Myocyte (in vitro differentiated cells): Measurements from ENCODE around the gene SPAG8. TPM values are rescaled to one million over a fixed set of nuclear protein-coding genes. Genes with fewer than 3 reads are reported as not detected.

Experiments
- DNase-seq: peaks from one replicate; pipeline ENCODE4 v3.0.0-alpha.2; 2012; ENCODE audit warnings: low read depth
- polyA plus RNA-seq: library from polyadenylated mRNA; unstranded; fragments of >200 nt; gene quantifications from one replicate; pipeline ENCODE4 v1.2.1, GENCODE V29; 2012; ENCODE audit warnings: missing spikeins
- total RNA-seq: library from RNA; depleted of rRNA; stranded (reverse); fragments of >200 nt; gene quantifications from 2 replicates; pipeline ENCODE4 v1.2.3, GENCODE V29; 2014

Gene SPAG8, protein sequence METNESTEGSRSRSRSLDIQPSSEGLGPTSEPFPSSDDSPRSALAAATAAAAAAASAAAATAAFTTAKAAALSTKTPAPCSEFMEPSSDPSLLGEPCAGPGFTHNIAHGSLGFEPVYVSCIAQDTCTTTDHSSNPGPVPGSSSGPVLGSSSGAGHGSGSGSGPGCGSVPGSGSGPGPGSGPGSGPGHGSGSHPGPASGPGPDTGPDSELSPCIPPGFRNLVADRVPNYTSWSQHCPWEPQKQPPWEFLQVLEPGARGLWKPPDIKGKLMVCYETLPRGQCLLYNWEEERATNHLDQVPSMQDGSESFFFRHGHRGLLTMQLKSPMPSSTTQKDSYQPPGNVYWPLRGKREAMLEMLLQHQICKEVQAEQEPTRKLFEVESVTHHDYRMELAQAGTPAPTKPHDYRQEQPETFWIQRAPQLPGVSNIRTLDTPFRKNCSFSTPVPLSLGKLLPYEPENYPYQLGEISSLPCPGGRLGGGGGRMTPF
- total RNA-seq = 3.4 TPM in 2 replicates
- 3.6 TPM for polyA plus RNA-seq

DNA sequence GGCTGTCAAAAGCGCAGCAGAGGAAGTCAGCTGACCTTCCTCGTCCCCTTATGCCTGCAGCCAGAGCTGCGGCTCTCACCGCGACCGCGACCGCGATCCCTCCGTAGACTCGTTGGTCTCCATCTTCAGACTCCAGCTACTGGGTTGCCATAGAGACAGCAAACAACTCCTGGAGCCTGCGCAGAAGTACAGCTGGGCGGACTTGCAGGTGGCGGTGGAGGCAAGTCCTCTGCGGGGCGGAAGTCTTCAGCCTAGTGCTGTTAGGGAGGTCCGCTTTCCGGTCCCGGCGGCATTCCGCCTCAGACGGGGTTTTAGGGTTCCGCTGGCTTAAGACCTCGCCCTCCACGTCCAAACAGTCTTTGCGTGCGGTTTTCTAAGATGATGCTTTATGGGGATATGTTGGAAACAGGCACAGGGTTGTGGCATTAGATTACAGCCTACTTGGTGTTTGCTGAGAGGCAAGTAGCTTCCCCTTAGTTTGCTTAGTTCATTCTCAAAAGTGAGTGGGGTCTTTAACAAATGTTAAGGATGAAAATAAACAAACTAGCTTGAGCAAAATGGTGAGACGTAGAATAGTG, at the start of gene SPAG8:
Gene SPAG8, minus strand, starts transcription at position 238 of the 578 bp plus-strand sequence. Its CDS starts 115 bp downstream, at position 123.
- peak; percentile 98 for DNase-seq

DNA sequence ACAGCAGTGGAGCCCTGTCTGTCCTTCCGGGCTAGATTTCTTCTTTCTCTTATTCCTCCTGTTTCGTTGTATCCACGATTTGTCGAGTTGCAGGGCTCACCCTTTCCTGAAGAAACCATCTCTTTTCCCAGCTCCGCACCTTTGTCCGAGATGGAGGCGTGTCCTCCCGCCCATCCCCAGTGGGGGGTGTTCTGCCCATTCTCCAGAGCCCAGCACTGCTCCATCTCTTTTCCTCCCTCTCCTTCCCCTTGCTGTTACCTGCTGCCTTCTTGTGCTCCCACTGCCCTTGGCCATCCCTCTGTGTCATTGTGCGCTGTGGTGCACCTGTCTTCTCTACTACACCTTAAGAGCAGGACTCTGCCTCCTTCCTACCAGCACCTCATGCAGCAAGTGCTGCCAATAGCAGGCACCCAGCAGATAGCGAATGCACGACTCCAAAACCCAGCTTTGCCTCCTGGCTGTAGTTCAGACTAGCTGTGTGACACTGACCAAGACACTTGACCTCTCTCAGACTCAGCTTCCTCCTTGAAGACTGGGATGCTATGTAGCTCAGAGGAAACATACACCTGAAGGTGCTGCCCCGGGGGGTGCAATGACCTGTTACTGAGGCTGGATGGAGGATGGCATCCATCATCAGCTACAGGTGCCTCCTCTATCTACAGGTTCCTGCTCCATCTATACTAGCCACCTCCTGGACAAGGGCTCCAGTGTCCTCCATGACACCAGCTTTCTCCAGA, 49.3 kb upstream of the SPAG8 start:
- DNase-seq = no peak

DNA sequence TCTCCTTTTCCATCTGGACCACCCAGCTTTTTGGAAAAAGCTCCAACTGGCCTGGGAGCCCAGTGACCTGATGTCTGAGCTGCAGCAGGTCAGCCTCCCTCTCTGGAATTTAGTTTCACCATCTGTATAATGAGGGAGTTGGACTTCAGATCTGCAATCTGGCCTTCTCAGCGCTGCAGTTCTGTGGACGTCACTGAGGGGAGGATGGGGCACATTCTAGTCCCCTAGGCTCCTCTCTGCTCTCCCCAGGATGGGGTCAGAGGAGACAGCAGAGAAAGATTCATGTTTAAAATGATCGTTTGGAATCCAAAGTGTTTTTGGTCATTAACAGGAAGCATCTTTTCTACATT, 47.9 kb upstream of the SPAG8 start:
- DNase-seq = no peak

DNA sequence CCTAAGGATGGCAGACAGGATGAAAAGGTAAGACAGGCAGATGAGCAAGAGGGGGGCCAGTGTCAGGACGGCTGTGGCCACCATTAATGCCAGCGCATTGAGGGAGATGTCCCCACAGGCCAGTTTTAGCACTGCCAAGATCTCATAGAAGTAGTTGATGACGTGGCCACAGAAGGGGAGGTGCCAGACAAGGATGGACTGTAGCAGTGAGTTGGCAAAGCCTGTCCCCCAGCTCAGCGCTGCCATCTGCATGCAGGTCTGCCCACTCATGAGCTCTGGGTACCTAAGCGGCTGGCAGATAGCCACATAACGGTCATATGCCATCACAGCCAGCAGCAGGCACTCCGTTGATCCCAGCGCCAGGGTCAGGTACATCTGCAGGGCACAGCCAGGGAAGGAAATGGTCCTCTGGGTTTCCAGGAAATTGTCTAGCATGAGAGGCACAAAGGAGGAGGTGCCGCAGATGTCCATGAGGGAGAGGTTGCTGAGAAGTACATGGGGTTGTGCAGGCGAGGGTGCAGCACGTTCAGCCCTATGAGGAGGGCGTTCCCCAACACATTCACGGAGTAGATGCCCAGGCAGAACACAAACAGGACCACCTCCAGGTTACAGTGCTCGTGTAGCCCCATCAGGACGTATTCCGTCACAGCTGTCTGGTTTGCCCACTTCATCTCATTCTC, 47.4 kb upstream of the SPAG8 start:
- peak; percentile 48 for DNase-seq

DNA sequence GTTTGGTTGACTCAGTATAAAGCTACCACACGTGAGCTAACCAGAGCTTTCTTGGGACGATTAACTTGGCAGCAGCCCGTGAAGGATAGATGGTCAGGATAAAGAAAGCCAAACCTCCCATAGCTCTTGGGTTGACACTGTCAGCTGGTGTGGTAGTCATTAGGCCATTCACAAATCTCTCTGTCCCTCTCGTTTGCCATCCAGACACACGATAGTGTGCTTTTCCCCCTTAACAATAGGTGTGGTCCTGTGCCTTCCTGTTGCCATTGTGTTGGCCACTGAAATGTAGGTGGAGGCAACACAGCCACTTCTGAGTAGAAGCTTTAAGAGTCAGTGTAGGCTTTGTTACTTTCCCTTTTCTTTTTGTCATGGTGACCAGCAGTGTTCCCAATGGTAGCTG, 46.4 kb upstream of the SPAG8 start:
- DNase-seq = no peak

DNA sequence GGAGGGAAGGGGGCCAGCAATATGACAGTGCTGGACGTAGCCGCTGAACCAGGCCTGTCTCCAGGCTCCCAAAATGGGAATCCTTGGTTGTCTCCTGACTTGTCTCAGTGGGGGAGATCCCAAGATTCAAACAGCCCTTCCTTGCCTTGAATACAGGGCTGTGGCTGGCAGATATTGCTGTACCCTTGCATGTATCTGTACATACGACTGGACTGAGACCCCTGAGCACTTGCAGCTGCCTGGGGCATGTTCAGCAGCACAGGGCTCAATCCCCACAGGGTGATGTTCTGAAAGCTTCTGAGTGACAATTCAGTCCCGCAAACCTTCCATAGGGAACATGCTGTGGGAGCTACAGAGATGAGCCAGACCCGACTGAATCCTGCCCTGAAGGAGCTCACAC, 44.8 kb upstream of the SPAG8 start:
- no peak for DNase-seq

DNA sequence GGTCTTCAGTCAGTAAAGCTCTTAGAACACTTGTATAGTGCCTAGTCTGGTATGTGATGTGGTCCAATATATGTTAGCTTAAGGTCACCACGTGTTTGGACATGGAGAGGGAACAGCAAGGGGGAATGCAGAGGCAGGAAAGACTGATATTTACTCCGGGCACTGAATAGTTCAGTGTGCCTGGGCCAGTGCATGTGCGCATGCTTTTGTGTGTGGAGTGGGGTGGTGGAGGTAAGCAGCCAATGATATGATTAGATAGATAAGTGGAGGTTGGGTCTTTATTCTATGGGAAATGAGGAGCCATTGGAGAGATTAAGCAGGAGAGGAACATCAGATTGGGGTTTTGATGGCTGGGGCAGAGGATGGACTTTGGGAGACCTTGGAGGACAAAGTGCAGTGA, 44.1 kb upstream of the SPAG8 start:
- no peak for DNase-seq

DNA sequence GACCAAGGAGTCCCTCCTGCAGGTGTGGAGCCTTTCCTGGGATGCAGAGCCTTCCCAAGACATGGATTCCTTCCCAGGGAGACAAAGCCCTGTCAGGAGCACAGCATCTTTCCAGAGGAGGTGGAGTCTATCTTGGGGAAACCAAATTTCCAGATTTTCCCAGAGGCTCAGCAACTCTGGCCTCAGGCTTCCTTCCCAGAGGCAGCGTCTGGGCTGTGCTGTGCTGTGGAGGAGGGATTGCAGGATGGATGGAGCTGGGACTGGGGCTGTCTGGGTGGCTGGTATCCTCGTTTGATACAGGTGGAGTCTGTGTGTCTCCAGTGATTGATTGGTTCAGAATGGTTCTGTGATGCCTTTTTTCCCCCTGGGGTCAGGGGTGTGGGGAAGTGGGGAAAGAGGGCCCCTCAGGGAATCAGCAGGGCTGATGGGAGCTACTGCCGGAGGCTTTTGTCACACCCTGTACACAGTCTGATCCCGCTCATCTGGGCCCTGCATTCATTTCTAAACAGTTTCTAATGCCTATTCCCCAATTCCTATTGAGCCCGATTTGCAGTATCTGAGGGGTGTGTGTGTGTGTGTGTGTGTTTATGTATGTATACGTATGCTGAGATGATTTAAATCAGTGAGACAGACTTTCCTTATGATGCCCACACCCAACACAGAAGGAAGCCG, 42.2 kb upstream of the SPAG8 start:
- no peak for DNase-seq

DNA sequence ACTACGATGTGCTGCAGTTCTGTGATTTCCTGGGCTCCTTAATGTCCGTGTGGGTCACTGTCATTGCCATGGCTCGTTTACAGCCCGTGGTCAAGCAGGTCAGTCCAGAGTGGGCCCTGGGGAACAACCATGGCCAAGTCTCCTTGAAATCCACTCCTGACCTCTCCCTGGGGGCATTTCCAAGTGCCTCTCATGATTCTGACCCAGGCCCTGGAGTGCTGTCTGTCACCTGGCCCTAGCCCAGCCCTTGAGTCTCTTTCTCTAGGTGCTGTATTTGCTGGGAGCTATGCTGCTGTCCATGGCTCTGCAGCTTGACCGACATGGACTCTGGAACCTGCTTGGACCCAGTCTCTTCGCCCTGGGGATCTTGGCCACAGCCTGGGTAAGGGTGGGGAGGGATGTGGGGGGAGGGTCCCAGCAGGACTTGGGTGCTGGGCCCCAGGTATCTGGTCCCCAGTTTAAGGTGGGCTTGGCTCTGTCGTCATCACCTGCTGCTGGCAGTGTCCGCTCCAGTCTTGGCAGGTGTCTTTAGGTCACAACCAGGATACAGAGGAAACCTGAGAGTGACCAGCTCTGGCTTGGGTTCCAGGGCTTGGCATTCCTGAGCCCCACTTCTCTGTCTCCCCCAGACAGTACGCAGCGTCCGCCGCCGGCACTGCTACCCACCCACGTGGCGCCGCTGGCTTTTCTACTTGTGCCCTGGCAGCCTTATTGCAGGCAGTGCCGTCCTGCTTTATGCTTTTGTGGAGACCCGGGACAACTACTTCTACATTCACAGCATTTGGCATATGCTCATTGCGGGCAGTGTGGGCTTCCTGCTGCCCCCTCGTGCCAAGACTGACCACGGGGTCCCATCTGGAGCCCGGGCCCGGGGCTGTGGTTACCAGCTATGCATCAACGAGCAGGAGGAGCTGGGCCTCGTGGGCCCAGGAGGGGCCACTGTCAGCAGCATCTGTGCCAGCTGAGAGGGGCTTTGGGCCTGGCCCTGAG, 41.1 kb upstream of the SPAG8 start:
- no peak for DNase-seq

DNA sequence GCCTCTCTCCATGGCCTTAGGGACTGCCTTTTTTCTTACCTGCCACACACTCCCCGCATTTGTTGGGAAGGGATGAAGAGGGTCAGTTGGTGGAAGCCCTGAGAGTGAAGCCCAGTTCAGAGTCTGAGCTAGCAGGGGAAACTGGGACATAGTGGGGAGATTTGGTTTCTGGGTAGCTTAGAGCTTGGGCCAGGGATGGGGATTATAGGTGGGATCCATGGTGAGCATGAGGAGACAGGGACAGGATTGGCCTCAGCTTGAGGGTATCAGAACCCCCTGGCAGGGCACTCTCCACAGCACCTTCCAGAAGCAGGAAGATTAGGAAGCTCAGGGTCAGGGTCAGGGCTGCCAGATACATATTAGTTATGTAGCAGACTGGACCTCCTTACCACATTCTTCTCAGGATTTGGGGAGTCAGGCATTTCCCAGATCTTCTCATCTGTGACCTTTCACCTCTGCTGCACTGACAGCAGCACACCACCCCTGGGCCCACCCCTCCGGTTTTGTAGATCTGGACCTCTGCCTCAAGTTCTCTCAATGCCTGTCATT, 40.3 kb upstream of the SPAG8 start:
- DNase-seq = no peak

DNA sequence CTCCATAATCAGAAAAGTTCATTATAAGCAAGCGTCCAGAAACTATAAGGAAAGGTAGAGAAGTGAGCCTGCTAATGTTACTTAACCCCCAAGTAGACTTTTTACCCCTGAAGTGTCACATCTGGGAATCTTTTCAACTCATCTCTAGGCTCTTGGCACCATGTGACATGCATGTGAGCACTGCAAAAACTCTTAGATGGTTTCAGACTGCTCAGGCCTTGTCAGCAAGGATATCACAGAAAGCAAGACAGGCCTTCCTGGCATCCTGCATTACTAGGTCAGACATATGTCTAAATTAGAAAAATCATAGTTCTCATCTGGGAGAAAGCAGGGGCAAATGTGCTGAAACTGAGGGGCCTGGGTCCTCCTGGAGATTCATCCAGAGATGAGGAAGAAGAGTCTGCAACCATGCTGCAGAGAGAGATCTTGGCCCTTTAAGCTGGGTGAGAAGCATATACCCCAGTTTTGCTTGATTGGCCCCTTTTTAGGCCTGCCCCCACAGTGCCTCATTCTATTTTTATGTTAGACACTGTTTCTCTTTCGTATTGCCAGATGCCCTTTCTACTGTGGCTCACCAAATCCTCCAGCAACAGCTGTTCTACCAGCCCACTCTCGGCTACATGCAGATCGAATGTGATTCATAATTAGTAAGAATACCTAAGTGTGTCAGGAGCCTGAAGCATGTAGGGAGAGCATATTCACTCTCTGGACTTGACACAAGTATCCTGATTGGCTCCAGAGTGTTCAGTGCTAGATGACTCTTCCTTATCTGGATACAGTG, 35.9 kb upstream of the SPAG8 start:
- peak; percentile 97 for DNase-seq

DNA sequence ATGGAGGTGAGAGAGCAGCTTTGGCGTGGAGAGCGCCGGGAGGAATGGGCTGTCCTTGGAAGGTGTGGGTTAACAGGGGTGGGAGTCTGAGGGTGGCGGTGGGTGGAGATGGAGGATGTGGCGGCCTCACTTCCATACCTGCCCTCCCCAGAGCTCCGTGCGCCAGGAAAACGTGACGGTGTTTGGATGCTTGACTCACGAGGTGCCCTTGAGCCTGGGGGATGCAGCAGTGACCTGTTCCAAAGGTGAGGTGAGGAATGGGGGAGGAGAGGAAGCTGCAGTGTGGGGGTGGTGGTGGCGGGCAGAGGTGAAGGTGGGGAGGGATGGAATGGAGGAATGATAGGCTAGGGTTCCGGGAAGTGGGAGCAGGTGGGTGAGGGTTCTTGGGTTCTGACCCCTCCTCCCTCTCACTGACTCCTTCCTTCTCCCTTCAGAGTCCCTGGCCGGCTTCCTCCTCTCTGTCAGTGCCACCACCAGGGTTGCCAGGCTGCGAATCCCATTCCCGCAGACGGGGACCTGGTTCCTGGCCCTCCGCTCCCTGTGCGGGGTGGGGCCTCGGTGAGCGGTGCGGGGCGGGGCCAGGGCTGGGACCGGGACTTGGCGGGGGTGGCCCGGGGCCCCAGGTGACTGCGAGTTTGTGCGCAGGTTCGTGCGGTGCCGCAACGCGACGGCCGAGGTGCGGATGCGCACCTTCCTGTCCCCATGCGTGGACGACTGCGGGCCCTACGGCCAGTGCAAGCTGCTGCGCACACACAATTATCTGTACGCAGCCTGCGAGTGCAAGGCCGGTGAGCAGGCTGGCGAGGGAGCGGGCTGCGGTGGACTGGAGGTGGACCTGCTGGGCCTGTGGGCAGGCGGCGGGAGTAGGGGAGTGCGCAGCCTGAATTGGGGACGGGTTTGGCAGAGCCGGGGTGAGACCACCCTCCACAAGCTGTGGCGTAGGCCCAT, 34.0 kb upstream of the SPAG8 start:
- no peak for DNase-seq

DNA sequence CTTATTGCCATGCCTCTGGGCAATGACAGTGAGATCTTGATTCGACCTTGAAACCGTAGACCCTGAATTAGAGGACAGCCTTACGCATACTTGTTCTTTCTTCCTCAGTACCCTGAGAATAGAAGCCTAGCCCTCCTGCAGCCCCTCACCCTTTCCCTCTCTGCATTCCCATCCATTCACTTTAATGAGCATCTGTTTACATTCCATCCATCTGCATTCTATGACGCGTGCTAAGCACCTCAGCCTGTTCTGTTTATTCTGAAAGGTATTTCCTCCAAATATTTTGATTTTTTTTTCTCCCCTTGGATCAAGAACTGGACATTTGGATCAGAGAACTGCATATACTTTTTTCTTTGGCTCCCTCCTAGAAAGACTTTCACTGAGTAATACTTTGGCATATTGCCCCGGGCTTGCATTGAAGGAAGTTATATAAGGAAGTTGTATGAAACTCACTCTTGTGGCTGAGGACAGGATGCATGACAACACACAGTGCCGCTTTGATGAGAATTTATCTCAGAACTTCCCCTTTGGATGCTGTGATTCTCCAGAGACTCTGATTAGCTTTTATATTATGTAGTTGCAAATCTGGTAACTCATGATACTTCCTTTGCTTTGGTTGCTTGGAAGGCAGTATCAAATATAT, 32.7 kb upstream of the SPAG8 start:
- DNase-seq = no peak

DNA sequence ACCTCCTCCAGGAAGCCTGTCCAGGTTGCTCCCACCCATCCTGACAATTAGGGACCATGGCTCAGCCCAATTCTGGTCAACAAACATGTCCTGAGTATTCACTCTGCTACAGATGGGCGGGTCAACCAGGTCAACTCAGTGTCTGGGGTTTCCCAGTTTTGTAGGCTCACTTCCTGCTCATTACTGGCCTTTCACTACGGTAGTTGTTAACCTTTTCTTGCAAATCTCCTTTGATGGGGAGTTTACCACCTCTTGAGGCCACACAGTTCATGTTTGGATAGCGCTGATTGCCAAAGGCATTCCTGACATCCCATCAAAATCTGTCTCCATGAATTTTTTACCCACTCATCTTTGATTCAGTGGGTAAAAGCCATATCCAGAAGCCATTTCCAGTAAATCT, 30.7 kb upstream of the SPAG8 start:
- no peak for DNase-seq

DNA sequence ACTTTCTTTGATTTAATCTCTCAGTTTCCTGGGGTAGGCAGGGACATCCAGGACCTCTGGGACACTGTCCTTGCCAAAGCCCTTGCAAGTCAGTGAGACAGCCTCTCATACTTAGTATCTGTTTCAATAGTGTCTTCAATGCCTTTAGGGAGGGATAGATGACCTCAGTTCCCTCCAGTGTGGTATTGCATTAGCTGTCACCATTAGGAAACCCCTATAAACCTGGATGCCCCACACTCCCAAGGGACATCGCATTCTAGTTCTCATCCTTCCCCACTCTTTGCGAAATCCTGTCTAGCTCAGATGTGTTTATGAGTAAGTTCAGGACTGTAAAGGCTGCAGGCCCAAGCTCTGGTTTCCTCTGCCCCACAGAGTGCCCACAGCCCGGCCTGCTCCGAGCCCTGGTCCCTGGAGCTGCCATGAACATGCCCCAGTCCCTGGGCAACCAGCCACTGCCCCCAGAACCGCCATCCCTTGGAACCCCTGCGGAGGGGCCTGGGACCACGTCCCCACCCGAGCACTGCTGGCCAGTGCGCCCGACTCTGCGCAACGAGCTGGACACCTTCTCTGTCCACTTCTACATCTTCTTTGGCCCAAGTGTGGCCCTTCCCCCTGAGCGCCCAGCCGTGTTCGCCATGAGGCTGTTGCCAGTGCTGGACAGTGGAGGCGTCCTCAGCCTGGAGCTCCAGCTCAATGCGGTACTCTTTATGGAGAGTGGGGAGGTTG, 30.1 kb upstream of the SPAG8 start:
- no peak for DNase-seq

DNA sequence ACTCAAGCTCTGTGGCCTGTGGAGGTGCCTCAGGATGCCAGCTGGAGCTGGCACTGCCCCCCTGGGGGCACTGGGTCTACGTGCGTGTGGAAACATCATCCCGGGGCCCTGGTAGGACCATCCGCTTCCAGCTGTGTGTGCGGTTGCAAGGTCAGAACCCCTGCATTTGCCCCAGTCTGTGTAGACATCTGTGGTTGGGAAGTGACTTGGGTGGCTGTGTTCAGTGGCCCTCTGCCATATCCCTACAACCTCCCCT, 29.5 kb upstream of the SPAG8 start:
- DNase-seq = no peak
